GM12875 (cell line): Measurements from ENCODE around the gene TNF.

ENCODE experiments used
- H3K4me3 ChIP-seq: one replicate; pipeline ENCODE4 v1.5.1; 2011; ENCODE audit warnings: low read depth, low read length, control low read depth
- CTCF ChIP-seq: IDR thresholded peaks from 2 replicates; pipeline ENCODE4 v1.5.1; 2011; ENCODE audit warnings: low read depth, mild to moderate bottlenecking, control low read depth, inconsistent platforms, low read length, moderate library complexity, borderline replicate concordance; ENCODE audit not compliant: insufficient read depth

Gene TNF

DNA sequence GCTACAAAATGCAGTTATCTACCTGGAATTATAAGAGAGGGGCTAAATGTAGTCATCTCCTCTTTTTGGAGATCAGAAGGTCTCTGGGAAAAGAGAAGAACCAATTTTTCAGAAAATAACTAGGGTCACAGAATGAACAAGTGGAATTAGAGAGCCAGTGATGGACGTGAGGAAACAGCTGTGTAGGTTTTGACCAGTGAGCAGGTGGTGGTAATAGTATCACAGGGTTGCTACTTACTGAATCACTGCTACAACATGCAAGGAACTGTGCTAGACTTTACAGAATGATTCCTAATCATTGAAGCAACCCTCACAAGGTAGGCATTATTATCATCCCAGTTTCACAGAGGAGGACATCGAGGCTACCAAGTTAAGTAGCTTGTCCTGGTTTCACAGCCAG, 30.7 kb upstream of the TNF start:
- TF ChIP-seq CTCF, result no peak

DNA sequence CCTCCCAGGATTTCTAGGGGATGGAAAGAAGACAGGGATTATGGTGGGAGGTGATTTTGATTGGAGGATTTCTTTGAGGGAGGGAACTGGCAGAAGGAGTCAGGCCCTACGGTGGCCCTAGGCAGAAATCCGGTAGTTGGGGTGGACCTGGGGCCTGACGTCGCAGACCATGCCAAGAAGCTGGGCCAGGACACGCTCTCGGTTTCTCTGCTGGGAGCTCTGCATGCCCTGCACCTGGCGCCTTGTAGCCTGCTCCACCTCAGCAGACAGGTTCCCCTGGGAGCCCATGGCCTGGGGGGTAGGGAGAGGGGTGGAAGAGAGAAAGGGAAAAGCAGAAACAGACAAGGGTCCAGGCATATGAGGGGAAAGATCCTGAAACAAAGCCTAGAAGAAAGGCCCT, 30.1 kb upstream of the TNF start:
- no peak for TF ChIP-seq CTCF
- no peak overlapping the region for H3K4me3 ChIP-seq

More for the DNA sequence above, 30.7 kb upstream of the TNF start:
- H3K4me3 ChIP-seq, result no peak overlapping the region

DNA sequence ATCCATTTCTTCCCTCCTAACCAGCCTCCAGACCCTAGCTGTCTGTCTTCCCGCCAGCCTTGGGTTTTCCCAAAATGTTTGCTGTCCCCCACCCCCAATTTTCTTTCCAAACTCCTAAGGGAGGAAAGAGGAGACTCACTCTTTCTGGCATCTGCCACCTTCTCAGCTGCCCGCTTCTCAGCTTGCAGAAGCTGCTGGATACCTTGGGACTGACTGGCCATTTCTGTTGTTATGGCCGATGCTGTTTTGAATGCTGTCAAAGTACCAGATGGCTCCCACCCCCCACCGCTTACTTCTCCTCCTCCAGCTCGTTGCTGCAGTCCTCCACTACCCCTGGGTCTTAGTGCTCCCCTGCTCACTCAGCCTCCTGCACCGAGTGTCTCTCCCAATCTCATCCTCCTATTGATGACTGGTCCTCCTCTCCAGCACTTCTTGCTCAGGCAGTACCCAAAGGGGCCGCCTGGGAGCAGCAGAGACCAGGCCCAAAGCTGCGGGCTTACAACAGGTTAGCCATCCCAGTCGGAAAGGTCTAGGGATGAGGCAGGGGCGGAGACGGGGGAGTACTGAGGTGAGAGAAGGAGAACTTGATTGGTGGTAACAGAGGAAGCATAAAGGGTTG, 28.9 kb upstream of the TNF start, which contains the start of gene ATP6V1G2:
Gene ATP6V1G2, minus strand, starts transcription at position 270 of the 619 bp plus-strand sequence. Its CDS starts 49 bp downstream, at position 221.
- H3K4me3 ChIP-seq, result peak within 1 kb of the TSS; percentile 49
- TF ChIP-seq CTCF, result peak; percentile 95

- no peak for TF ChIP-seq CTCF
- peak within 1 kb of the TSS; percentile 49 for H3K4me3 ChIP-seq
Observed at GRCh38 chr6:31546958-31547726, 28.2 kb upstream of the TNF start, which contains the start of gene NFKBIL1. Gene NFKBIL1, plus strand, starts transcription at chr6:31547608. Its CDS starts 87 bp downstream, at chr6:31547695.

DNA sequence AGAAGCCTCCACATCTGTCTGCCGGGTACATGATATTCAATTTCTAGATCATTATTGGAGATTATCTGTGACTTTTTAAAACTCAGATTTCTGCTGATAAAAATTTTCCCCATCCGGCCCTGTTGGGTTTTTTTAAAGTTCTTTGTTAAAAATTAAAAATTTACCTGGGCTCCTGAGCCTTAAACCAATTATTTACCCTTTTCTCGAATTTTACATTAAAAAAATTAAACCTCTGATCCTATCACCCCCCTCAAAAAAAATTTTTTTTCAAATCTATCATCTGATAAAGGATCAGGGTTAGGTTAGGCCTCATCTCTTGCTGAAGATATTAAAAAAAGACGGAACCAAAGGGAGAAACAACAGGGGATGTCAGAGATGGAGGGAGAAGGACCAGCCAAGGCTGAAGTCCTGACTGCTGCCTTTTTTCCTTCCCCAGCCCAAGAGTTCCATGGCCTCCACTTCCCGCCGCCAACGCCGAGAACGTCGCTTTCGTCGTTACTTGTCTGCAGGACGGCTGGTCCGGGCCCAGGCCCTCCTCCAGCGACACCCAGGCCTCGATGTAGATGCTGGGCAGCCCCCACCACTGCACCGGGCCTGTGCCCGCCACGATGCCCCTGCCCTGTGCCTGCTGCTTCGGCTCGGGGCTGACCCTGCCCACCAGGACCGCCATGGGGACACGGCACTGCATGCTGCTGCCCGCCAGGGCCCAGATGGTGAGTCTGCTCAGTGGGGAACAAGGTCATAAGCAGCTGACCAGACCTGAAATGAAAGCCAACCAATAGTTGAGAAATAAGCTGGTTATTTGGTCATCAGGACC, 27.4 kb upstream of the TNF start:
- no peak overlapping the region for H3K4me3 ChIP-seq
- no peak for TF ChIP-seq CTCF

DNA sequence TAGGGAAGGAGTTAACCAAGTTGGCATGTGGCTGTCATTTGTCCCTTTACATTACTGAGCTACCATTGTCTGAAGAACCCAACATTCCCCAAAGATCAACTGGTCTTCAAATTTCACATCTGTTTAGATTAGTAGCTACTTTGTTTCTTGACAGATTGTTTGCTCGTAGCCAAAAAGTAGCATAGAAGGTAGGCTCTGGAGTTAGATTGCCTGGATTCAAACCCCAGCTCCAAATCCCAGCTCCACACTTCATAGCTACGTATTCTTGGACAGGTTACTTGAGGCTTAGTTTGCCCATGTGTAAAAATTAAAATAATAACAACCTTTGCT, 26.9 kb upstream of the TNF start:
- no peak for TF ChIP-seq CTCF

More for the DNA sequence above, 26.9 kb upstream of the TNF start:
- H3K4me3 ChIP-seq, result no peak overlapping the region
